Measurements from ENCODE around the gene LRP8.

DNA sequence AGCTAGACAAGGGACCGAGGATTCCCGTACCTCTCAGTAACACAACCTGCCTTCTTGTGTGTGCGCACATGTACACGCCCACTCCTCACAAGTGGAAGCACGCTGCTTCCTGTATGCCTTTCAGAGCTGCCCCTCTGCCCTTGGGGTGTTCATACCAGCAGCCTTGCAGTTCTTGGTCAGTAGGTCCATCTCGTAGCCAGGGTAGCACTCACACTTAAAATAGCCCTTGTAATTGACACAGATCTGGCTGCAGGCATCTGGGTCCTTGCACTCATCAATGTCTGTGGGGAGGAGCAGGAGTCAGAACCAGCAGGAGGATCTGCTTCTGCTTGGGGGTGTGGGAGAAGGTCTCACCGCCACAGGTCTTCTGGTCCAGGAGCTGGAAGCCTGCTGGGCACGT is 57.0 kb downstream of the LRP8 start:
- TF ChIP-seq EP300 (IDR thresholded peaks at IDR 0.05) (no peak), POLR2A (IDR thresholded peaks at IDR 0.05) (no peak), POLR2AphosphoS5 (IDR thresholded peaks at IDR 0.05) (no peak)
- TF ChIP-seq, protein P1, sequence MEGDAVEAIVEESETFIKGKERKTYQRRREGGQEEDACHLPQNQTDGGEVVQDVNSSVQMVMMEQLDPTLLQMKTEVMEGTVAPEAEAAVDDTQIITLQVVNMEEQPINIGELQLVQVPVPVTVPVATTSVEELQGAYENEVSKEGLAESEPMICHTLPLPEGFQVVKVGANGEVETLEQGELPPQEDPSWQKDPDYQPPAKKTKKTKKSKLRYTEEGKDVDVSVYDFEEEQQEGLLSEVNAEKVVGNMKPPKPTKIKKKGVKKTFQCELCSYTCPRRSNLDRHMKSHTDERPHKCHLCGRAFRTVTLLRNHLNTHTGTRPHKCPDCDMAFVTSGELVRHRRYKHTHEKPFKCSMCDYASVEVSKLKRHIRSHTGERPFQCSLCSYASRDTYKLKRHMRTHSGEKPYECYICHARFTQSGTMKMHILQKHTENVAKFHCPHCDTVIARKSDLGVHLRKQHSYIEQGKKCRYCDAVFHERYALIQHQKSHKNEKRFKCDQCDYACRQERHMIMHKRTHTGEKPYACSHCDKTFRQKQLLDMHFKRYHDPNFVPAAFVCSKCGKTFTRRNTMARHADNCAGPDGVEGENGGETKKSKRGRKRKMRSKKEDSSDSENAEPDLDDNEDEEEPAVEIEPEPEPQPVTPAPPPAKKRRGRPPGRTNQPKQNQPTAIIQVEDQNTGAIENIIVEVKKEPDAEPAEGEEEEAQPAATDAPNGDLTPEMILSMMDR (IDR thresholded peaks at IDR 0.05) = no peak

All from gastroesophageal sphincter (tissue), 3 donors.